BJ (cell line): ENCODE measurements around the gene F12. TPM values are rescaled to one million over a fixed set of nuclear protein-coding genes. Genes with fewer than 3 reads are reported as not detected.

Source experiments
- CTCF ChIA-PET: fragments of 350-600 bp; formaldehyde crosslinking; extraction: SDS; loops from one replicate; lab custom pipeline; 2021; ENCODE audit warnings: antibody characterized with exemption, inconsistent platforms; lab: Yijun Ruan, JAX
- POLR2A ChIA-PET: fragments of 300-600 bp; sonication (Branson Sonifier 250); formaldehyde crosslinking; extraction: SDS; loops from one replicate; lab custom pipeline; 2021; ENCODE audit warnings: antibody characterized with exemption; lab: Charles Lee
- DNase-seq: peaks from one replicate; pipeline ENCODE4 v3.0.0-alpha.2; 2011; ENCODE audit warnings: low read depth
- H3K27me3 ChIP-seq: 2 replicates; pipeline ENCODE4 v1.6.0; 2011; ENCODE audit warnings: low read length; ENCODE audit not compliant: control insufficient read depth, insufficient read depth
- H3K36me3 ChIP-seq: 2 replicates; pipeline ENCODE4 v1.5.1; 2011; ENCODE audit warnings: low read length; ENCODE audit not compliant: control insufficient read depth, insufficient read depth
- H3K4me3 ChIP-seq: 2 replicates; pipeline ENCODE4 v1.5.1; 2011; ENCODE audit warnings: low read depth, mild to moderate bottlenecking, control low read depth, low read length
- CTCF ChIP-seq: IDR thresholded peaks from 2 replicates; pipeline ENCODE4 v1.5.1; 2011; ENCODE audit warnings: low read depth, mild to moderate bottlenecking, control low read depth, inconsistent platforms, low read length, moderate library complexity; ENCODE audit not compliant: insufficient read depth
- polyA plus RNA-seq: library from polyadenylated mRNA; depleted of rRNA; stranded (reverse); fragments of >200 nt; gene quantifications from 2 replicates; pipeline ENCODE4 v1.2.3, GENCODE V29; 2011

Gene F12
- polyA plus RNA-seq, 1 experiment = 0.69 TPM

DNA sequence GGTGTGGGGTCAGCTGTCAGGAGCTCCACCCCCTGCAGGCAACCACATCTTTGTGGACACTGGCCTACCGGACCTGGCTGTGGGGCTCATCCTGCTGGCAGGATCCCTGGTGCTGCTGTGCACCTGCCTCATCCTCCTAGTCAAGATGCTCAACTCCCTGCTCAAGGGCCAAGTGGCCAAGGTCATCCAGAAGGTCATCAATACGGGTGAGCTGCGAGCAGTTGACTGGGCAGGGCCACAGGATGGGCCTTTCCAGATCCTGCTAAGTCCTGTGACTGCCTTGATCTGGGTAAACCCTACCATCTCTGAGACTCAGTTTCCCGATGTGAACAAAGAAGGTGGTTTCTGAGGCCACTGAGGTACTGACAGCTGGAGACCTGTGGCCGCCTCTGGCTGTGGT lies 15.4 kb downstream of the F12 start:
- ChIA-PET CTCF (interaction anchor here (0.7 to 9.6 kb wide), 6 partner anchors 11 to 107 kb away, joined by 3 to 217 read pairs (median 10); partner anchors contain the start of genes F12, PFN3 and PRR7), POLR2A (no interaction called here)
- Histone ChIP-seq H3K27me3 (peaks cover 10% of the 10 kb centered on the region), H3K4me3 (no peak overlapping the region), H3K36me3 (no peaks in the 10 kb centered on the region)
- no peak for DNase-seq
- no peak for TF ChIP-seq CTCF

- Histone ChIP-seq H3K27me3 (peaks cover 7% of the 10 kb centered on the region), H3K4me3 (no peak overlapping the region), H3K36me3 (no peaks in the 10 kb centered on the region)
- no peak for DNase-seq
- ChIA-PET POLR2A (no interaction called here), CTCF (interaction anchor here (1.0 to 9.6 kb wide), 5 partner anchors 11 to 108 kb away, joined by 3 to 217 read pairs (median 16); partner anchors contain the start of genes F12, PFN3 and PRR7)
- TF ChIP-seq CTCF = no peak
Measured at GRCh38 chr5:177393206-177393765, 16.1 kb downstream of the F12 start.

DNA sequence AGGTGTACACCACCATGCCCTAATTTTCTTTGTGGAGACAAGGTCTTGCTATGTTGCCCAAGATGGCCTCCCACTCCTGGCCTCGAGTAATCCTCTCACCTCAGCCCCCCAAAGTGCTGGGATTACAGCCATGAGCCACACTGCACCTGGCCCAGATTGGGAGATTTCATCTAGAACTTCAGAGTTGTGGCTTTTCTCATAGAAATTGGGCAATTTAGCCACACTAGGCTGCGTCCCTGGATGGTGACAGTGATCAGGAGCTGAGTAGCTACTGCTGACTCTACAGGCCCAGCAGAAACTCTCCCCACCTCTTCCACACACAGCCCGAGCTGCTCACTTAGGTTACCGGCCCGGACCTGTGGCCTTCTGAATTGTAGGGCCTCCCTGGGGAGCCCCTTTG lies 16.6 kb downstream of the F12 start:
- Histone ChIP-seq H3K36me3 (no peaks in the 10 kb centered on the region), H3K27me3 (peaks cover 7% of the 10 kb centered on the region), H3K4me3 (no peak overlapping the region)
- no peak for DNase-seq
- POLR2A ChIA-PET = no interaction called here
- CTCF ChIA-PET = interaction anchor here (1.0 to 9.6 kb wide), 6 partner anchors 12 to 108 kb away, joined by 3 to 217 read pairs (median 10); partner anchors contain the start of genes F12, PFN3 and PRR7
- no peak for TF ChIP-seq CTCF

DNA sequence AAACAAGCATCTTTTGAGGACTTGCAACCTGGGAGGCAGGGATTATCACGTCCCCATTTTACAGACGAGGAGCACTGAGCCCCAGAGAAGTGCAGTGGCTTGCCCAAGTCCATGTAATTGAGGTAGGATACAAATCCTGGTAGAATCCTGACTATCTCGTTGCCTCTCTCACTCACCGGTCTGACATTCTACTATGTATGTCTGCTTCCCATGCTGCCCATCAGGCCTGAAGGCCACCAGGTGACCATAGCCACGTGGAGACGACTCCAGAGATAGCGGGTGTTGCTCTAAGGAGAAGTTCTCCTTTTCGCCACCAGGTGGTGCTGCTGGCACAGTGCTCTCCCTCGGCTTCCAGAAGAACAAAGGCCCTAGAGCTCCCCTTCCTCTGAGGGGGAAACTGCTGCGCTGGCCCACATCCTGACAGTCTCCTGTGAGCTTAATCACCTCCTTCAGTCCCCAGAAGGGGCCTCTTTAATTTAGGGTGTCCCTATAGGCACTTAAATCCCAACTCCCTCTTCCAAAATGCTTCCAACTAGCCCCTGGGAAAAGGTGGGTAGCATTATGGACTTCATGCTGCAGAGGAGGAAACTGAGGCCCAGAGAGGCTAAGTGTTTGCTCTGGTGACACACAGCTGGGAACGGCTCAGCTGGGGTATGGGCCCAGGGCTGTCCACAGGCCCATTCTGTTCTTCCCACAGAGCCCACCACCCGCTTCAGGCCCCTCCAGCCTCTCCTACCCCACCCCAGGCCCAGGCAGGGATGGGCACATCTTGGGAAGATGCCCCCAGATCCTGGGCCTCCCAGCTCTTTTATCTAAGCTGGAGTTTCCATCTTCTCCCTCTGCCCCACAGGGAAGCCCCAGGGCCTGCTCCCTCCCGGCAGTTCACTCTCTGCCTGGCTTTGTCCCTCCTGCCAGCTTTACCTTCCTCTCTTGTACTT lies 18.7 kb downstream of the F12 start:
- no peak overlapping the region for H3K4me3 ChIP-seq
- TF ChIP-seq CTCF = peak; percentile 95
- CTCF ChIA-PET = interaction anchor here (0.6 to 9.6 kb wide), 35 partner anchors 8 to 305 kb away, joined by 3 to 217 read pairs (median 4); partner anchors contain the start of genes DOK3, F12, GRK6 and PDLIM7
- POLR2A ChIA-PET = no interaction called here
- H3K36me3 ChIP-seq = no peaks in the 10 kb centered on the region
- no peak for DNase-seq
- peaks cover 11% of the 10 kb centered on the region for H3K27me3 ChIP-seq
